IPS DF 19.7 (cell line): ENCODE measurements around the gene NUP188.
"Not testable (repeated sequence)": the region's sequence is repeated elsewhere in the genome, so short reads cannot be mapped to it uniquely, and the experiment has no call there.

Experiments used
- DNase-seq: peaks from one replicate; pipeline ENCODE4 v3.0.0-alpha.2; 2013; ENCODE audit warnings: low read depth, low spot score

The NUP188 gene

GRCh38 chr9:128945798-128946501, 1.5 kb upstream of the NUP188 start:
- no peak for DNase-seq

GRCh38 chr9:128946571-128947276, 775 bp upstream of the NUP188 start:
- DNase-seq, result no peak

- DNase-seq, result no peak
Observed at GRCh38 chr9:128947277-128947526, 297 bp upstream of the NUP188 start.

- DNase-seq, result not testable (repeated sequence)
Observed at GRCh38 chr9:128961403-128961802, 13.9 kb downstream of the NUP188 start.

- DNase-seq, result no peak
Observed at GRCh38 chr9:128969491-128969890, 22.0 kb downstream of the NUP188 start.

GRCh38 chr9:128972956-128973355, 25.5 kb downstream of the NUP188 start:
- no peak for DNase-seq

GRCh38 chr9:128979111-128979510, 31.6 kb downstream of the NUP188 start:
- DNase-seq, result no peak

GRCh38 chr9:128983536-128983935, 36.0 kb downstream of the NUP188 start:
- no peak for DNase-seq

GRCh38 chr9:128986671-128987070, 39.2 kb downstream of the NUP188 start:
- DNase-seq, result no peak

GRCh38 chr9:128987805-128988204, 40.3 kb downstream of the NUP188 start:
- DNase-seq, result no peak

- no peak for DNase-seq
Observed at GRCh38 chr9:128992995-128993394, 45.5 kb downstream of the NUP188 start.

GRCh38 chr9:128995791-128996190, 48.3 kb downstream of the NUP188 start:
- no peak for DNase-seq

GRCh38 chr9:128998462-128998861, 51.0 kb downstream of the NUP188 start:
- DNase-seq, result no peak

- no peak for DNase-seq
Observed at GRCh38 chr9:128999581-129000206, 52.2 kb downstream of the NUP188 start.

- no peak for DNase-seq
Observed at GRCh38 chr9:129001504-129002325, 54.2 kb downstream of the NUP188 start.

GRCh38 chr9:129002992-129003391, 55.5 kb downstream of the NUP188 start:
- DNase-seq, result no peak

- not testable (repeated sequence) for DNase-seq
Observed at GRCh38 chr9:129004173-129004572, 56.7 kb downstream of the NUP188 start.

- no peak for DNase-seq
Observed at GRCh38 chr9:129005336-129005997, 58.0 kb downstream of the NUP188 start.

- DNase-seq, result no peak
Observed at GRCh38 chr9:129006328-129007034, 59.0 kb downstream of the NUP188 start.

GRCh38 chr9:129007035-129007765, 59.7 kb downstream of the NUP188 start:
- DNase-seq, result no peak
